ENCODE data around the gene BIN2.
"Not testable (repeated sequence)": the region's sequence is repeated elsewhere in the genome, so short reads cannot be mapped to it uniquely, and the experiment has no call there.

Gene BIN2

DNA sequence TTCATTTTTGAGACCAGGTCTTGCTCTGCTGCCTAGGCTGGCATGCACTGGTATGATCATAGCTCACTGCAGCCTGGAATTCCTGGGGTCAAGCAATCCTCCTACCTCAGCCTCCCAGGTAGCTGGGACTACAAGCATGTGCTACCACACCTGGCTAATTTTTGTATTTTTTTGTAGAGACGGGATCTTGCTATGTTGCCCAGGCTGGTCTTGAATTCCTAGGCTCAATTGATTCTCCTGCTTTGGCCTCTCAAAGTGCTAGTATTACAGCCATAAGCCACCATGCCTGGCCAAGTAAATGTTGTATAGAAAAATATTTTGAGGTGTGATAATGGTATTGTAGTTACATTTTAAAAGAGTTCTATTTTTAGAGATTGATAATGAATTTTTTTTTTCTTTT lies 12.6 kb downstream of the BIN2 start:
- DNase-seq (ENCODE audit: low spot score), result no peak

DNA sequence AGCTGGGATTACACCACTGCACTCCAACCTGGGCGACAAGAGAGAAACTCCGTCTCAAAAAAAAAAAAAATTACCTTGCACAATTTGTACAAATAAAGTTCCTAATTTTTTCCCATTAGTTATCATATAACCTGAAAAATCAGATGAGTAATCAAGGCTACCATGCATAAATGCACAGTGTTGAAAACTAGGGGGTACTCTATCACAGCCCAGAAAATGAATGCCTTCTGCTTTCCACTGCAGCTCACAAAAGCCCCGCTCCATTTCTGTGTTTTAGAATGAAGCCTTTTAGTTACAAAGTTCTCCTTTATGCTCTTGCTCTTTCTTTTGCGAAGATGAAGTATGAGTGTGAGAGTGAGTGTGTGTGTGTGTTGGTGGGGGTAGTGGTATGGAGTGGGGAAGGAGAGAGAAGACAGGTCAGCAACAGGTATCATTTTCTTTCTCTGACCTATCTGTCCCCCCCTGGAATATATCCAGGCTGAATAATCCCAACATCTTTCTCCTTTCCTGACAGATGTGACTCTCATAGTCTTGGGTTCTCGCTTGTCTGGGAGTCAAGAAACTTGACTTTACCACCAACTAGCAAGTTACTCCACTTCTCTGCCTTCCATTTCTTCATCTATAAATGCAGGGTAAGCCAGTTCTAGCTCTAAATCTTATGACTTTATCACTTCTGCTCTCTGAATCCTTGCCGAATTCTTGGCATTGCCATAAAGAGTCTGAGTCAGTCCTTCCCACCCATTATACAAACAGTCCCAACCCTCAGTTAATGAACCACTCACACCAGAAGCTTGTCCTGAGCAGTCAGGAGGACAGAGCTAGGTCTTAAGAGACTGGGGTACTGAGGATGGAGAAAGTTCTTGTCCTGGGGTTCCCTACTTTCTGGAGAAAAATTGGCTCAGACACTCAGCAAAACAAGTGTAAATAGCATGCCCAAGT lies 16.1 kb downstream of the BIN2 start:
- no peak for DNase-seq (ENCODE audit: low spot score)

DNA sequence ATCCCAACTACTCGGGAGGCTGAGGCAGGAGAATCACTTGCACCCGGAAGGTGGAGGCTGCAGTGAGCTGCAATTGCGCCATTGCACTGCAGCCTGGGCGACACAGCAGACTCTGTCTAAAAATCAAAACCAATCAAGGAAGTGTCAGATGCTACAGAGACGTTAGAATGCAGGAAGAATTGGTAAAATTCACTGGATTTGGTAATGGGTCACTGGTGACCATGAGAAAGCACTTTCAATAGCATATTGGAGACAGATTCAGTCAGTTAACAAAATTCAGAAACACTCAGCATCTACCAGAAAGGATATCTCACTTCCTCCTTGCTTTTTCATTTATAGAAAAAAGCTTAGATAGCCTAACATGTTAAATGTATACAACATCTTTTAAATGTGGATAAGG lies 17.5 kb downstream of the BIN2 start:
- no peak for DNase-seq (ENCODE audit: low spot score)

DNA sequence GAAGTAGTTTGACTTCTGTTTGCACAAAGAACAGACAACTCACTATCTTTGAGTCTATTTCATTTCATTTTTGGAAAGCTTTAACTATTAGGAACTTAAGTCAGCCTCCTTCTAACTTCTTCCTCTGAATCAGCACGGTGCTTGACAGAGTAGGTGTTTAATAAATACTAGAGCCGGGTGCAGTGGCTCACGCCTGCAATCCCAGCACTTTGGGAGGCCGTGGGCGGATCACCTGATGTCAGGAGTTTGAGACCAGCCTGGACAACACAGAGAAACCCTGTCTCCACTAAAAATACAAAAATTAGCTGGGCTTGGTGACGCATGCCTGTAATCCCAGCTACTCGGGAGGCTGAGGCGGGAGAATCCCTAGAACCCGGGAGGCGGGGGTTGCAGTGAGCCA lies 23.2 kb downstream of the BIN2 start:
- DNase-seq (ENCODE audit: low spot score), result not testable (repeated sequence)

DNA sequence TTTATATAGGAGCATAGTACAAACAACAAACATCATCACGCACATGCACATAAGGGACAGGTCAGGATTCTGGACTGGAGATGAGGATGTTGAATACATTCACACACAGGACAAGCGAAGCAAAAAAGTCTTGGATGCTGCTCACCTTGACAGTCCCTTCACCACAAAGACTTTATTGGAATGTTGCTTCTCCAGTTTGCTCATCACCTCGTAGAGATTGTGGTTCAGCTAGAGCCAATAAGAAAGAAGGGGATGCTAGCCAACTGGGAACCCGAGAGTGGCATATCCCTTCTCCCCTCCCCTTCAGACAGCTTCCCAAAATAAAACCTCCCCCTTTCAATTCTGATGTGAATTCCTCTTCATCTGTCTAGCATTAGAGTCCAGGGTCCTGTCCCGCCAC lies 28.3 kb downstream of the BIN2 start:
- DNase-seq (ENCODE audit: low spot score), result no peak

DNA sequence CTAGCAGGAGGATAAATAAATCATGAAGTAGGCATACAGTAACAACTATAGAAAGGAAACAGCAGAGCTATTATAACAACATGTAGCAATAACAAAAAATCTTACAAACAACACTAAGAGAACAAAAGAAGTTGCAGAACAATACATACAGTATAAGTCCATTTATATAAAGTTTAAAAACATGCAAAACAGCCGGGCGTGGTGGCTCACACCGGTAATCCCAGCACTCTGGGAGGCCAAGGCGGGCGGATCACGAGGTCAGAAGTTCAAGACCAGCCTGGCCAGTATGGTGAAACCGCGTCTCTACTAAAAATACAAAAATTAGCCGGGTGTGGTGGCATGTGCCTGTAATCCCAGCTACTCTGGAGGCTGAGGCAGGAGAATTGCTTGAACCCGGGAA lies 29.9 kb downstream of the BIN2 start:
- DNase-seq (ENCODE audit: low spot score), result not testable (repeated sequence)

DNA sequence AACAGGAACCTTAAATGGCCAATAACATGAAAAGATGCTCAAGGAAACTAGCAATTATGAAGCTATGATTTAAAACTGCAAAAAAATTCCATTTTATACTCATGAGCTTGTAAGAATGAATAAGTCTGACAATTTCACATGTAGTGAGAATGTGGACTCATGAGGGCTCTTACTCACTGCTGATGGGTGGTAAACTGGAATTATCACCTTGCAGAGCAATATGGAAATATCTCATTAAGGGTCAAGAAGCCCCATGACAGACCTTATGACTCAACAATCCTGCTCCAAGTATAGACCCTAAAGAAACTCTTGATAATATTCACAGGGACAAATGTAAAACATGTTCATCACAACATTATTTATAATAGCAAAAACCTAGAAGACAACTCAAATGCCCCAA lies 30.3 kb downstream of the BIN2 start:
- DNase-seq (ENCODE audit: low spot score), result no peak

DNA sequence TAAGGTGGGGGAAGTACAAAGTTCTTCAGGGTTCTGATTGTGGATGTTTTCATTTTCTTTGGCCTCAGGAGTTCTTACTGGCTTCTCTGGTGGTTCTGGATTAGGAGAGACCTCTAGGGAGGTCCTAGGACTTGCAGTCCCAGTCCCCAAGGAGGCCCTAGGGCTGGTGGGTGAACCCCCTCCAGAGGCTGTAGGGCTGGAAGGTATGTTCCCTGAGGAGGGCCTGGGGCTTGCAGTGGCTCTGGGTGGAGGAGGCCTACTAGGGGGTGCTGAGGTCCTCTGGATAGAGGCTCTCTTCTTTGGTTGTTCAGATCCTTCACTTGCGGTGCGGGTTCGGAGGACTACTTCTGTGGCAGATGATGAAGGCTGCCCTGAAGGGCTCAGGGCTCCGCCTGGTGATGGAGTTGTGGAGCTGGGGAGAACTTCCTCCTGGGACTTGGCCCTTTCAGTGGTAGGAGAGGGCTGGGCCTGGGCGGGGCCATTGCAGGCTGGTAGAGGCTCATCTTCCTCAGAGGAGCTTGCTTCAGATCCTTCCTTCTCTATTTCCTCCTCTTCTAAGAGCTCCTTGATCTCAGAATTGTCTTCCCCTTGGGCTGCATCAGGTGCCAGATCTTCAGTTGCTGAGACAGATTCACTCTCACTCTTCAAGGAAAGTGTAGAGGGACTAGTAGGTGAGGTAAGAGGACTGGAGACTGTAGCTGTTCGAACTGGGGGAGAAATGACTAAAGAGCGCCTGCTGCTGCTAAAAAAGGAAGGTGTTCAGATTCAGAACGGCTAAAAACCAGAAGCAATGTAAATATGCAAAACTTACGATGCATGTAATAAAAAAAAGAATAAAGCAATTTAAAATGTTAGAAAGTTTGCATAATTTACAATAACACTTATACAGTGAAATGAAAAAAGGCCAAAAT lies 32.1 kb downstream of the BIN2 start:
- DNase-seq (ENCODE audit: low spot score), result peak; percentile 34

DNA sequence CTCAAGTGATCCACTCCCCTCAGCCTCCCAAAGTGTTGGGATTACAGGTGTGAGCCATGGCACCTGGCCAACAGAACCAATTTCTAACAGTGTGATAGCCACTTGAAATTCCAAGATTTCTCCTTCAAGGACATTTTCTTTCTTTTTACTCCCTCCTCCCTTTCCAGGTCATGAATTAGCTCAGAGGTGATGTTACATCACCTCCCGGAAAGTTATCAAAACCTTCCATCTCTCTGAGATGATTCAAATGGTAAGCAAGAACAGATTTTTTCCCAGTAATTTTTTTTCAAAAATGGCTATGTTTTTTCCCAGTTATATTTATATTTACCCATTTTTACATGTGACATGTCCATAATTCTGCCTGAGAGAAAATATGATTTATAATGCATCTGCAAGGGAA lies 38.1 kb downstream of the BIN2 start:
- no peak for DNase-seq (ENCODE audit: low spot score)

DNA sequence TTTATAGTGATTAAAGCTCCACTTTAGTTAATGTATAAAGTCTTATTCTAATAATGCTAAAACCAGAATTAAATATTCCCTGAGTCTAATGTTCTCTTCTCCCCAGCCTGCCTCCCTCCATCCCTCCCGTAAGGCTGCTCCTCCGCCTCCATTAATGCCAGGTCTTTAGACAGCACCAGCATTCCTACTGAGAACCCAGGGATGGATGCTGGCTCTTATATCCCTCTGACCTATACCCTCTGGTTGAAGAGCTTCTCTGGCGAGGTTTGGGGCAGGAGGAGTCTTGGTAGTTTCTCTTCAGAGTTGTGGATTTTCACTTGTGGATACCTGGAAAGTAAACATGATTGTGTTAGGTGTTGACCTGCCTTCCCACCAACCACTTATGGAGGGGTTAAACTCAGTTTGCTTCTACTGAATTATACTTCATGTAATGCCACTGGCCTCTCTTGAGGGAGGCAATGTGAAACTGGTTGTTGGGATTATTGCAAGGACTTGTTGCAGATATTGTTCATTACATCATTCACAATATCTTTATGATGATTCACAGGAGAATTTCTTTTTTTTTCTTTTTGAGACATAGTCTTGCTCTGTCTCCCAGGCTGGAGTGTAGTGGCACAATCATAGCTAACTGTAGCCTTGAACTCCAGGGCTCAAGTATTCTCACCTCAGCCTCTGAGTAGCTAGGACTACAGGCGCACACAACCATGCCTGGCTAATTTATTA lies 42.6 kb downstream of the BIN2 start:
- no peak for DNase-seq (ENCODE audit: low spot score)

DNA sequence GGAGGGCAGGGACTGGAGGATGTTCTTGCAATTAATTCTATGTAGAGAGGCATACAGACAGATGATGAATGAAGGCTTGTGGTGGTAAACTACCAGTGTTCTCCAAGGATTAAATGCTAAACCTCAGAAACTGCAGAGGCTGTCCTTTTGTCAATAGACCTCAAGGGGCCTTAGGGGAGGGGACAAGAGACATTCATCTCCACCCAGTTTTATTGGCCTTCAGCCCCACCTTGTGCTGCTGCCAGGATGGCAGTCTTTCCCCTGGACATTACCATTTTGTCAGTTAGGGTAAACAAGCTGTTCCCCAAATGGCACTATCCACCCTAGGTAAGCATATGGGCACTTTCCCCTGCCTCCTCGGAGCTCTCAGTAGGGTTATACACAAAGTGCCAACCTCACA lies 48.9 kb downstream of the BIN2 start:
- DNase-seq (ENCODE audit: low spot score), result no peak

DNA sequence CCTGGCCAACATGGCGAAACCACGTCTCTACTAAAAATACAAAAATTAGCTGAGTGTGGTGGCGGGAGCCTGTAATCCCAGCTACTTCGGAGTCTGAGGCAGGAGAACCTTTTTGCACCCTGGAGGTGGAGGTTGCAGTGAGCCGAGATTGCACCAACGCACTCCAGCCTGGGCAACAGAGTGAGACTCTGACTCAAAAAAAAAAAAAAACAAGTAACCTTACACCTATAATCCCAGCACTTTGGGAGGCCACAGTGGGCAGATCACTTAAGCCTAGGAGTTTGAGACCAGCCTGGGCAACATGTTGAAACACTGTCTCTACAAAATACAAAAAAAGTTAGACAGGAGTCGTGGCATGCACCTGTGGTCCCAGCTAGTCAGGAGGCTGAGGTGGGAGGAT lies 51.2 kb downstream of the BIN2 start:
- DNase-seq (ENCODE audit: low spot score), result not testable (repeated sequence)

DNA sequence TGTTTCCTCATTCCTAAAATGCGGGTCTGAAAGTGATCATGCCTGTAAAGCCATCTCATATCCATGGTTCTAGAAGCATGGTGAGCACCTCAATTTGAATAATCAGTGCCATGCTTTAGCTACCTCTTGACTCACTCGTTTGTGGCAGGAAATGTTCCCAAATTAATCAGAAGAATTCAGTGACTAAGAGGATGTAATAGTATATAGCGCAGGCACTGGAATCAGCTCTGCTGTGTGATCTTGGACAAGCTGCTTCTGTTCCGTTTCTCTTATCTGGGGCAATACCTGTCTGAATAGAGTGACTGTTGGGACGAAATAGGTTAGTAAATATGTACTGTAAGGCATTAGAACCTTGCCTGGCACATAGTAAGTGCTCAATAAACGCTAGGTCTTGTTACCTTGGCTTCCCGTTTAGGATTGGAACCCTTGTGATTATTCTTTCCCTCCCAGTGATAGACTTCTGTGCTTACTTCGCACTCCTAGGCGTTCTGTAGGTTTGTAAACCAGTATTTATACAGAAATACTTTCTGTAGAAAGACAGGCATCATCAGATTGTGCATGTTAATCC lies 52.9 kb downstream of the BIN2 start:
- no peak for DNase-seq (ENCODE audit: low spot score)

DNA sequence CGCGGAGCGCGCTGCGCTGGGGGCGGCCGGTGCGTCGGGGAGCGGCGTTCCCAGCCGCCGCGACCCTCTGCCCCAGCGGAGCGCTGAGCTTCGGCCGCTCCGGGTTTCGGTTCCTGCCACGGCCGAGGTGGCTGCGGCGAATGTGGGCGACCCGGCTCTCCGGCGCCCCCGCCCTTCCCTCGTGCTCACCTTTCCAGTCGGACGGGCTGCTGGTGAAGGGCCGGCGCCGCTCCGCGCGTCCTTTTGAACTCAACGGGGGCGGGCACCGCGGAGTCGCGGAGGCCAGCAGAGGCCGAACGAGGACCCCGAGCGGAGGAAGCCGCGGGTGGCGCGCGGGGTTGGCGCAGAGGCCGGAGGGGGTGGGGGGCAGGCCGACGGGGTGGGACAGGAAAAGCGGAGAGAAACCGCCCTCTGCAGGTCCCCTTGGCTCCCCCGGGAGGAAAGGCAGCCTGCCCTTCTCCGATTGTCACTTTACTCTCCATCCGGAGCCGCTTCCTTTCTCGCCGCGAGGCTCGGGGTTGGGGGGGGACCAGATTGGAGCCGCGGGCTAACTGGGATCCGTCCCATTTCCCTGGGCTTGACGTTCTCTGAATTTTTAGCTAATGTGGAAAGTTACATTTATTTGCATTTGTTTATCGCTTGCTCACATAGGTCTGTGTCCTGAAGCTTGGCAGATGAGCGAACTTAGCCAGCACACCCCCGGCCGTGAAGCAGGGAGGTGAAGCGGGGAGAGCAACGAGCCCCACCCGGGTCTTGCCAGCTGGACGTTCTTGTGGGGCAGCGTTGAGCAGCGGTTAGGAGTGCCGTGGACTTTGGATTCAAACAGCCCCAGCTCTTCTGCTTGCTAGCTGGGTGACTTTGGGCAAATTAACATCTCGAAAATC lies 53.7 kb downstream of the BIN2 start, which contains the start of gene SMAGP:
Gene SMAGP, minus strand, starts transcription at position 349 of the 884 bp plus-strand sequence. CDS start 1,137 bp downstream, outside the sequence.
- DNase-seq (ENCODE audit: low spot score), result no peak

DNA sequence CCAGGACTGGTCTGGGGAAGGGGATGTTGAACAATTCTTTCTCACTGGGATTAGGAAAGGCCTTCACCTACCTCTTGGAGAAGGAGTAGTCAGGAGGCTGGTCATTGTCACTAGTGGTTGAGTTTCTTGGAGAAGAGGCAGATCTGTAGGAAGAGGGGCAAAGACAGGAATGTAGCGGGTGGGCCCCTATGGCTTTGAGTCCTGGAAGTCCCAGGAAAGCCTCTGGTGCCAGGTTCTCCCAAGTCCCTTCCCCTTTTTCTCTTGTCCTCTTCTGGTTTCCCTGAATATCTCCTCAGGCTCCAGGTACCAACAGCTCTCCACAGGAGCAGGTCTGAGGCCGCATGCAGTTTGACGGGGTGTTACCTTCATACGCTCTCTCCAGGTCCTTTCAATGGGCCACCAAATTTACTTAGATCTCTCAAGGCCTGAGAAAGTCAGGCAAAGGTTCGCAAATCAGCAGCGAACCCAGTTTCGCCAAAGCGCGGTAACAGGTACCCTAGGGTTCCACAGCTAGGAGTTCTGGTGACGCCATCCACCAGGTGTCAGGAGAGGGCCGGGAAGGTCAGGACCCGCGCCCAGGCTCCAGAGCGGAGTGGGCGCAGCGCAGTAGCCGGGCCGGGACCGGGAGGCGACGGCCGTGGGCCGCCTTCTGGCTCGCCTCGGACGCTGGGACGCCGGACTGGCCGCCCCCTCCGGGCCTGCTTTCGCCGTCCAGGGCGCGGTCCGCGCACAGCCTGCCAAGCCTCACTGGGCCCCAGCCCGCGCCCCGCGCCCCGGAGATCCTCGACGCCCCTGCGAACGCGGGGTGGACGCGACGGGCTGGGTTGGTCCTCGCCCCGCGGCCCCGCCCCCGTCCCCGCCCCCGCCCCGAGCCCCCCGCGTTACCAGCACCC lies 54.6 kb downstream of the BIN2 start:
- no peak for DNase-seq (ENCODE audit: low spot score)

DNA sequence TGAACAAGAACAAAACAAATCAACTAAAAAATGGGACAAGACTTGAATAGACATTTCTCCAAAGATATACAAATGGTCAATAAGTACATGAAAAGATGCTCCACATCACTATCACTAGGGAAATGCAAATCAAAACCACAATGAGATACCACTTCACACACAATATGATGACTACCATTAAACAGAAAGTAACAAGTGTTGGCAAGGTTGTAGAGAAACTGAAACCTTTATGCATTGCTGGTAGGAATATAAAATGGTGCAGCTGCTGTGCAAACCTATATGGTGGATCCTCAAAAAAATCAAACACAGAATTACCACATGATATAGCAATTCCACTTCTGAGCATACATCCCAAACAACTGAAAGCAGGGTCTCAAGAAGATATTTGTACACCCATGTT lies 59.0 kb downstream of the BIN2 start:
- DNase-seq (ENCODE audit: low spot score), result no peak

DNA sequence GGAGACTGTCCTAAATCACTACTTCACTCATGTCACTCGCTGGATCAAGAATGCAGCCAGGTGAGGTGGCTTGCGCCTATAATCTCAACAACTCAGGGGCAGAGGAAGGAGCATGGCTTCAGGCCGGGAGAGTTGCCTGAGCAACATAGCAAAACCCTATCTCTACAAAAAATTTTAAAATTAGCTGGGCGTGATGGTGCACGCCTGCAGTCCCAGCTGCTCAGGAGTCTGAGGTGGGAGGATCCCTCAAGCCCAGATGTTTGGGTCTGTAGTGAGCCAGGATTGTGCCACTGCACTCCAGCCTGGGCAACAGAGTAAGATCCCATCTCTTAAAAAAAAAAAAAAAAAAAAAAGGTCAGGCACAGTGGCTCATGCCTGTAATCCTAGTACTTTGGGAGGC lies 59.7 kb downstream of the BIN2 start:
- no peak for DNase-seq (ENCODE audit: low spot score)

DNA sequence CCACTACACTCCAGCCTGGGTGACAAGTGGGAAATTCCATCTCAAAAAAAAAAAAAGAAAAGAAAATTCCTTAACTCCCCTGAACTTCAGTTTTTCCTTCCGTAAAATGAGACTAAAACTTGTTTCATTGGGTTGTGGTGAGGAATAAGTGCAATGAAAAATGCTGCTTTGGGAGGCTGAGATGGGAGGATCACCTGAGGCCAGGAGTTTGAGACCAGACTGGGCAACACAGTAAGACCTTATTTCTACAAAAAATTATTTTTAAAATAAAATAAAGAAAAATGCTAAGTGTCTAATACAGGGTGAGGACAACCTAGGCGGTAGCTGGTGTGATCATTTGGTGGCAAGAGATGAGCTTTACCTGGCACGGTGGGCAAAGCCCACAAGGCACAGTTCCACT lies 60.6 kb downstream of the BIN2 start:
- DNase-seq (ENCODE audit: low spot score), result no peak

DNA sequence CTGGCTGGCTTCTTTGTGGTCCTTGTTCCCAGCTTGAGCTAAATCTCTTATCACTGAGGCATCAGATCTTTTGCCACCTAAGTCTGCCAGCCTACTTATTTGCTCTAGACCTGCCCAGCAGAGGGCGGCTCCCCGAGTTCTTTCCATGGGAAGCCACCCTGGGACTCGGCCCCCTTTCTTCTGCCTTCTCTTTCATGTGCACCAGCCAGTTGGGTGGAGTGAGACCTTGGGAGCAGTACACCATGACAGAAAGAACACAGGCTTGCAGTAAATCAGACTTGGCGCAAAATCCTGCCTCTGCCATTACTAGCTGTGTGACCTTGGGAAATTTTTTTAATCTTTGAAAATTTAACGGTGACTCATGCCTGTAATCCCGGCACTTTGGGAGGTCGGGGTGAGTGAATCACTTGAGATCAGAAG lies 61.2 kb downstream of the BIN2 start:
- DNase-seq (ENCODE audit: low spot score), result no peak

DNA sequence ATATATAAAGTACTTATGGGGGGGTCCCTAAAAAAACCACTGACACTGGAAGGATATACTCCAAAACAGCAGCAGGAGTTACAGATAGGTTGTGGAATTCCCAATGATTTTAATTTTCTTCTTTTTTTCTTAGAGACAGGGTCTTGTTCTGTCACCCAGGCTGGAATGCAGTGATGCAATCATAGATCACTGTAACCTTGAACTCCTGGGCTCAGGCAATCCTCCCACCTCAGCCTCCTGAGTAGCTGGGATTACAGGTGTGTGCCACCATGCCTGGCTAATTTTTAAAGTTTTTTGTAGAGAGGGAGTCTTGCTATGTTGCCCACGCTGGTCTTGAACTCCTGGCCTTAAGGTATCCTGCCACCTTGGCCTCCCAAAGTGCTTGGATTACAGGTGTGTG lies 64.4 kb downstream of the BIN2 start:
- not testable (repeated sequence) for DNase-seq (ENCODE audit: low spot score)

Data from globus pallidus (tissue), 1 donor.